ENCODE data around the gene PSMA7.

Gene PSMA7

GRCh38 chr20:62143081-62143956 lies at the start of gene PSMA7, which contains the start of gene SS18L1:
TSS of gene PSMA7 (minus strand) at chr20:62143394. CDS start at chr20:62143303, 91 bp downstream.
TSS of gene SS18L1 (plus strand) at chr20:62143769. CDS start at chr20:62143821, 52 bp downstream.
- no peak for TF ChIP-seq FOXP2 (optimal IDR thresholded peaks at IDR 0.05; ENCODE audit: control extremely low read depth, extremely low read length, insufficient read depth)
- peak; percentile 81 for TF ChIP-seq POLR2AphosphoS5 (IDR thresholded peaks at IDR 0.05; ENCODE audit: borderline replicate concordance, low read depth, low read length)
- Histone ChIP-seq H3K9me3 (ENCODE audit: low read depth, low read length) (no peaks in the 10 kb centered on the region), H3K4me3 (peak within 1 kb of the TSS; percentile 97), H3K27ac (peak within 1 kb of the TSS; percentile 71), H3K36me3 (ENCODE audit: insufficient read depth, low read length) (peaks cover 42% of the 10 kb centered on the region), H3K9ac (ENCODE audit: insufficient read length) (peak within 1 kb of the TSS; percentile 96)
- DNase-seq (ENCODE audit: low read depth, low spot score), result no peak

- Histone ChIP-seq H3K27ac (no peak overlapping the region), H3K9ac (ENCODE audit: insufficient read length) (no peak overlapping the region), H3K4me3 (no peak overlapping the region), H3K36me3 (ENCODE audit: insufficient read depth, low read length) (peaks cover 11% of the 10 kb centered on the region; the same call in 1 of the 2 replicates), H3K9me3 (ENCODE audit: low read depth, low read length) (no peaks in the 10 kb centered on the region)
- DNase-seq (ENCODE audit: low read depth, low spot score), result no peak
- TF ChIP-seq EZH2 (IDR thresholded peaks at IDR 0.05) (no peak), POLR2AphosphoS5 (IDR thresholded peaks at IDR 0.05; ENCODE audit: borderline replicate concordance, low read depth, low read length) (no peak), FOXP2 (optimal IDR thresholded peaks at IDR 0.05; ENCODE audit: control extremely low read depth, extremely low read length, insufficient read depth) (no peak)
Measured at GRCh38 chr20:62192635-62193034, 49.4 kb upstream of the PSMA7 start.

- H3K9ac ChIP-seq (ENCODE audit: insufficient read length), result no peak overlapping the region
- no peaks in the 10 kb centered on the region for H3K9me3 ChIP-seq (ENCODE audit: low read depth, low read length)
- H3K36me3 ChIP-seq (ENCODE audit: insufficient read depth, low read length), result peaks cover 10% of the 10 kb centered on the region; the same call in 1 of the 2 replicates
- no peak overlapping the region for H3K4me3 ChIP-seq
- no peak for DNase-seq (ENCODE audit: low read depth, low spot score)
- no peak overlapping the region for H3K27ac ChIP-seq
- no peak for TF ChIP-seq POLR2AphosphoS5 (IDR thresholded peaks at IDR 0.05; ENCODE audit: borderline replicate concordance, low read depth, low read length)
- TF ChIP-seq EZH2 (IDR thresholded peaks at IDR 0.05), result no peak
- TF ChIP-seq FOXP2 (optimal IDR thresholded peaks at IDR 0.05; ENCODE audit: control extremely low read depth, extremely low read length, insufficient read depth), result no peak
Measured at GRCh38 chr20:62191781-62192559, 48.8 kb upstream of the PSMA7 start.

- Histone ChIP-seq H3K27ac (no peak overlapping the region), H3K9me3 (ENCODE audit: low read depth, low read length) (no peaks in the 10 kb centered on the region), H3K9ac (ENCODE audit: insufficient read length) (no peak overlapping the region), H3K36me3 (ENCODE audit: insufficient read depth, low read length) (peaks cover 10% of the 10 kb centered on the region; the same call in 1 of the 2 replicates), H3K4me3 (no peak overlapping the region)
- no peak for DNase-seq (ENCODE audit: low read depth, low spot score)
- TF ChIP-seq POLR2AphosphoS5 (IDR thresholded peaks at IDR 0.05; ENCODE audit: borderline replicate concordance, low read depth, low read length) (no peak), EZH2 (IDR thresholded peaks at IDR 0.05) (no peak), FOXP2 (optimal IDR thresholded peaks at IDR 0.05; ENCODE audit: control extremely low read depth, extremely low read length, insufficient read depth) (no peak)
Measured at GRCh38 chr20:62190639-62191411, 47.6 kb upstream of the PSMA7 start.

- no peak for DNase-seq (ENCODE audit: low read depth, low spot score)
- H3K27ac ChIP-seq, result 0 out of 2 replicates have a peak overlapping the region, but pooled peaks have one; percentile 36
- no peaks in the 10 kb centered on the region for H3K9me3 ChIP-seq (ENCODE audit: low read depth, low read length)
- H3K4me3 ChIP-seq, result no peak overlapping the region
- H3K9ac ChIP-seq (ENCODE audit: insufficient read length), result no peak overlapping the region
- no peak for TF ChIP-seq EZH2 (IDR thresholded peaks at IDR 0.05)
- no peak for TF ChIP-seq POLR2AphosphoS5 (IDR thresholded peaks at IDR 0.05; ENCODE audit: borderline replicate concordance, low read depth, low read length)
- TF ChIP-seq FOXP2 (optimal IDR thresholded peaks at IDR 0.05; ENCODE audit: control extremely low read depth, extremely low read length, insufficient read depth), result no peak
- H3K36me3 ChIP-seq (ENCODE audit: insufficient read depth, low read length), result peaks cover 7% of the 10 kb centered on the region
Measured at GRCh38 chr20:62186887-62187866, 44.0 kb upstream of the PSMA7 start.

GRCh38 chr20:62186096-62186426 lies 42.9 kb upstream of the PSMA7 start:
- no peak overlapping the region for H3K9ac ChIP-seq (ENCODE audit: insufficient read length)
- no peaks in the 10 kb centered on the region for H3K9me3 ChIP-seq (ENCODE audit: low read depth, low read length)
- H3K27ac ChIP-seq, result no peak overlapping the region
- no peak overlapping the region for H3K4me3 ChIP-seq
- H3K36me3 ChIP-seq (ENCODE audit: insufficient read depth, low read length), result peaks cover 7% of the 10 kb centered on the region
- TF ChIP-seq FOXP2 (optimal IDR thresholded peaks at IDR 0.05; ENCODE audit: control extremely low read depth, extremely low read length, insufficient read depth) (no peak), POLR2AphosphoS5 (IDR thresholded peaks at IDR 0.05; ENCODE audit: borderline replicate concordance, low read depth, low read length) (no peak), EZH2 (IDR thresholded peaks at IDR 0.05) (no peak)
- no peak for DNase-seq (ENCODE audit: low read depth, low spot score)
